ENCODE results near the gene TMEM123.

DNA sequence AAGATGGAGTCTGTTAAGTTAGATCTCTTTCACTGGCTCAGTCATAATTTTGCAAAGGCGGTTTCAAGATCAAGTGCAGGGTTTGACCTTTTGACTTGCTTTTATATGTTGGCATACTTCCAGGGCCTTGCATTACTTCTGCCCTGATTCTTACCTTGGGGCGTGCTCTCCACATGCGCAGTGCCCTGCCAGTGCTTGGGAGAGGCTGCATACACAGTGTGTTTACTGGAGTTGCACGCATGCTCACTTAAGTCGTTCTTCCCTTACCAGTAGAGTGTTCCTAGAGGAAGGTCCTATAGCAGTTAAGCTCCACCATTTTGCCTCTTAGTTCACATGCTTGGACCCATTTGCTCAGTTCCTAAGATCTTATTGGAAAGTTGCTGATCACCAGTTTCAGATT is 21.0 kb upstream of the TMEM123 start:
- TF ChIP-seq CTCF (IDR thresholded peaks at IDR 0.05) = no peak
- no peak for TF ChIP-seq EZH2 (IDR thresholded peaks at IDR 0.05; ENCODE audit: borderline replicate concordance, insufficient read depth, low read depth, low read length, poor library complexity, severe bottlenecking)

Measured in B cell (primary cell).